Hypothalamus (tissue), 51 donors: ENCODE measurements around the gene MUS81.
"Not testable (repeated sequence)": the region's sequence is repeated elsewhere in the genome, so short reads cannot be mapped to it uniquely, and the experiment has no call there.

Source experiments
- DNase-seq, 51 donors: peaks; one replicate each; lab custom pipeline; 2025; lab: John Stamatoyannopoulos, UW

MUS81 gene

GRCh38 chr11:65844231-65844872 is 15.9 kb upstream of the MUS81 start:
- DNase-seq, result no peak

- no peak for DNase-seq
Measured at GRCh38 chr11:65847746-65848145, 12.5 kb upstream of the MUS81 start.

GRCh38 chr11:65848693-65849092 is 11.5 kb upstream of the MUS81 start:
- DNase-seq, result not testable (repeated sequence)

- DNase-seq, result no peak
Measured at GRCh38 chr11:65849366-65849765, 10.9 kb upstream of the MUS81 start.

GRCh38 chr11:65849771-65850216 is 10.4 kb upstream of the MUS81 start:
- no peak for DNase-seq

GRCh38 chr11:65850217-65851082 is 9.8 kb upstream of the MUS81 start:
- no peak for DNase-seq

GRCh38 chr11:65851083-65851579 is 9.1 kb upstream of the MUS81 start:
- DNase-seq, result no peak

GRCh38 chr11:65851811-65852507 is 8.3 kb upstream of the MUS81 start:
- DNase-seq, result no peak

- DNase-seq, result no peak
Measured at GRCh38 chr11:65852508-65853245, 7.6 kb upstream of the MUS81 start.

GRCh38 chr11:65853246-65853979 is 6.8 kb upstream of the MUS81 start:
- DNase-seq, result no peak

GRCh38 chr11:65854161-65854592 is 6.1 kb upstream of the MUS81 start:
- no peak for DNase-seq

- no peak for DNase-seq
Measured at GRCh38 chr11:65854852-65855837, 5.1 kb upstream of the MUS81 start.

GRCh38 chr11:65855927-65856363 is 4.3 kb upstream of the MUS81 start:
- no peak for DNase-seq

GRCh38 chr11:65856689-65857499 is 3.3 kb upstream of the MUS81 start:
- DNase-seq, result peak in 50 of 51 donors; percentile 19 to 88 (median 74)

- DNase-seq, result peak in 21 of 51 donors; percentile 50 to 77 (median 63)
Measured at GRCh38 chr11:65857500-65857852, 2.8 kb upstream of the MUS81 start.

GRCh38 chr11:65857853-65858680 is 2.2 kb upstream of the MUS81 start, which contains the start of gene CFL1:
Gene CFL1, minus strand, starts transcription at chr11:65858180. Its CDS starts 81 bp downstream, at chr11:65858099.
- peak; percentile 72 to 99 (median 96) for DNase-seq
